ENCODE data around the gene MXD3.
A peak's percentile ranks its signal among the peaks of the same experiment; 100 is the strongest.

GRCh38 chr5:177351392-177352329 lies 40.0 kb upstream of the MXD3 start, which contains the start of gene LMAN2:
- peak; percentile 91 for TF ChIP-seq POLR2A (IDR thresholded peaks at IDR 0.05; ENCODE audit: low read length)
- no peak for TF ChIP-seq GATA1 (IDR thresholded peaks at IDR 0.05; ENCODE audit: low read depth, low read length)
